Gastrocnemius medialis (tissue), 4 donors: ENCODE measurements around the gene GOSR2. TPM values are rescaled to one million over a fixed set of nuclear protein-coding genes. Genes with fewer than 3 reads are reported as not detected.

Experiments
- ATAC-seq, 2 donors: fragments of 150-250 bp; one replicate each; pipeline ENCODE4 v1.9.1; 2016
- DNase-seq, 2 donors: peaks; one replicate each; pipeline ENCODE4 v3.0.0-alpha.2; 2019
- H3K27ac ChIP-seq, 4 donors: fragments of 200-600 bp; sonication (generic); 1 replicate in 1 of 4; 2 replicates in 3 of 4; pipeline ENCODE4 v1.5.1; 2016 to 2018; ENCODE audit warnings: mild to moderate bottlenecking in 2 of 4, moderate library complexity in 1 of 4
- H3K27me3 ChIP-seq, 3 donors: fragments of 200-600 bp; sonication (generic) in 2 of 3; 1 replicate in 1 of 3; 2 replicates in 2 of 3; pipeline versions ENCODE4 v1.5.1 to v1.6.0; 2016 to 2019; ENCODE audit warnings: mild to moderate bottlenecking in 1 of 3, moderate library complexity in 1 of 3
- H3K36me3 ChIP-seq, 2 donors: fragments of 200-600 bp; sonication (generic) in 1 of 2; one replicate each; pipeline ENCODE4 v1.5.1; 2017 to 2018
- H3K4me1 ChIP-seq, 2 donors: fragments of 200-600 bp; sonication (generic) in 1 of 2; one replicate each; pipeline ENCODE4 v1.5.1; 2016 to 2017; ENCODE audit warnings: mild to moderate bottlenecking in 2 of 2
- H3K4me3 ChIP-seq, 4 donors: fragments of 200-600 bp; sonication (generic) in 3 of 4; 1 replicate in 1 of 4; 2 replicates in 3 of 4; pipeline ENCODE4 v1.5.1; 2016 to 2019; ENCODE audit warnings: mild to moderate bottlenecking in 2 of 4
- H3K9me3 ChIP-seq, 3 donors: fragments of 200-600 bp; sonication (generic) in 2 of 3; 1 replicate in 1 of 3; 2 replicates in 2 of 3; pipeline ENCODE4 v1.5.1; 2016 to 2019
- POLR2A ChIP-seq, 2 donors: fragments of 450-650 bp; IDR thresholded peaks; one replicate each; pipeline ENCODE4 v1.6.1; 2017; ENCODE audit warnings: antibody characterized with exemption in 2 of 2, mild to moderate bottlenecking in 2 of 2, moderate library complexity in 2 of 2
- in situ Hi-C, 4 donors: fragments of 200-750 bp; cut with MboI; loops; one replicate each; pipeline versions ENCODE4 v1.15.0 to v1.8.0; 2017; ENCODE audit warnings: low sequenced_read_pairs in 4 of 4
- intact Hi-C: fragments of 100-400 bp; cut with DNase I; formaldehyde crosslinking; loops from one replicate; pipeline ENCODE4 v1.15.1; 2023; ENCODE audit warnings: low total_unique reads
- total RNA-seq, 4 donors: library from RNA; depleted of rRNA; stranded (reverse); fragments of >200 nt; gene quantifications; one replicate each; pipeline versions ENCODE4 v1.1.0 to v1.2.3, GENCODE V29; 2016
- TF ChIP-seq, protein P1 (sequence below), 5 experiments: fragments of 450-650 bp in 3 of 5; fragments of 200-600 bp in 2 of 5; sonication (generic) in 2 of 5; IDR thresholded peaks in 4 of 5; conservative IDR thresholded peaks in 1 of 5; 1 replicate in 4 of 5; 2 replicates in 1 of 5; pipeline ENCODE4 v1.5.1; 2016 to 2019; ENCODE audit warnings: antibody characterized with exemption in 5 of 5, mild to moderate bottlenecking in 3 of 5, moderate library complexity in 3 of 5

GOSR2 gene
- total RNA-seq, 4 donors from 2014 or later, result 25.3 to 32.9 (median 31.6) TPM

GRCh38 chr17:46929413-46929812 is 6.5 kb downstream of the GOSR2 start:
- in situ Hi-C loops (loop anchor here in 1 of 4 donors (25.0 kb wide), 1 partner anchor 208 kb away; no protein-coding TSS in a partner anchor), intact Hi-C loops (no loop called here)
- no peak for DNase-seq
- Histone ChIP-seq H3K4me3 (no peak overlapping the region), H3K27ac (no peak overlapping the region), H3K9me3 (no peaks in the 10 kb centered on the region), H3K36me3 (peaks cover 2 to 45% of the 10 kb centered on the region in 2 donors), H3K4me1 (peaks cover 17 to 30% of the 10 kb centered on the region in 2 donors), H3K27me3 (no peaks in the 10 kb centered on the region)
- no peak for ATAC-seq
- no peak for TF ChIP-seq POLR2A (IDR thresholded peaks at IDR 0.05)
- TF ChIP-seq, protein P1, sequence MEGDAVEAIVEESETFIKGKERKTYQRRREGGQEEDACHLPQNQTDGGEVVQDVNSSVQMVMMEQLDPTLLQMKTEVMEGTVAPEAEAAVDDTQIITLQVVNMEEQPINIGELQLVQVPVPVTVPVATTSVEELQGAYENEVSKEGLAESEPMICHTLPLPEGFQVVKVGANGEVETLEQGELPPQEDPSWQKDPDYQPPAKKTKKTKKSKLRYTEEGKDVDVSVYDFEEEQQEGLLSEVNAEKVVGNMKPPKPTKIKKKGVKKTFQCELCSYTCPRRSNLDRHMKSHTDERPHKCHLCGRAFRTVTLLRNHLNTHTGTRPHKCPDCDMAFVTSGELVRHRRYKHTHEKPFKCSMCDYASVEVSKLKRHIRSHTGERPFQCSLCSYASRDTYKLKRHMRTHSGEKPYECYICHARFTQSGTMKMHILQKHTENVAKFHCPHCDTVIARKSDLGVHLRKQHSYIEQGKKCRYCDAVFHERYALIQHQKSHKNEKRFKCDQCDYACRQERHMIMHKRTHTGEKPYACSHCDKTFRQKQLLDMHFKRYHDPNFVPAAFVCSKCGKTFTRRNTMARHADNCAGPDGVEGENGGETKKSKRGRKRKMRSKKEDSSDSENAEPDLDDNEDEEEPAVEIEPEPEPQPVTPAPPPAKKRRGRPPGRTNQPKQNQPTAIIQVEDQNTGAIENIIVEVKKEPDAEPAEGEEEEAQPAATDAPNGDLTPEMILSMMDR (IDR thresholded peaks at IDR 0.05 in 4 of 5, conservative IDR thresholded peaks at IDR 0.05 in 1 of 5), result no peak

GRCh38 chr17:46930051-46930450 is 7.1 kb downstream of the GOSR2 start:
- H3K36me3 ChIP-seq, result peaks cover 2 to 51% of the 10 kb centered on the region in 2 donors
- H3K4me3 ChIP-seq, result no peak overlapping the region
- in situ Hi-C loops (loop anchor here in 1 of 4 donors (25.0 kb wide), 1 partner anchor 207 kb away; no protein-coding TSS in a partner anchor), intact Hi-C loops (no loop called here)
- DNase-seq, result no peak
- no peak for TF ChIP-seq POLR2A (IDR thresholded peaks at IDR 0.05)
- TF ChIP-seq, protein P1 (IDR thresholded peaks at IDR 0.05 in 4 of 5, conservative IDR thresholded peaks at IDR 0.05 in 1 of 5), result no peak
- no peak for ATAC-seq
- peaks cover 12 to 24% of the 10 kb centered on the region in 2 donors for H3K4me1 ChIP-seq
- no peaks in the 10 kb centered on the region for H3K9me3 ChIP-seq
- H3K27me3 ChIP-seq, result no peaks in the 10 kb centered on the region
- no peak overlapping the region for H3K27ac ChIP-seq

- in situ Hi-C loops, result loop anchor here in 1 of 4 donors (25.0 kb wide), 1 partner anchor 206 kb away; no protein-coding TSS in a partner anchor
- TF ChIP-seq, protein P1 (IDR thresholded peaks at IDR 0.05 in 4 of 5, conservative IDR thresholded peaks at IDR 0.05 in 1 of 5), result no peak
- TF ChIP-seq POLR2A (IDR thresholded peaks at IDR 0.05), result no peak
These were observed 8.6 kb downstream of the GOSR2 start for GRCh38 chr17:46931596-46931995.

DNA sequence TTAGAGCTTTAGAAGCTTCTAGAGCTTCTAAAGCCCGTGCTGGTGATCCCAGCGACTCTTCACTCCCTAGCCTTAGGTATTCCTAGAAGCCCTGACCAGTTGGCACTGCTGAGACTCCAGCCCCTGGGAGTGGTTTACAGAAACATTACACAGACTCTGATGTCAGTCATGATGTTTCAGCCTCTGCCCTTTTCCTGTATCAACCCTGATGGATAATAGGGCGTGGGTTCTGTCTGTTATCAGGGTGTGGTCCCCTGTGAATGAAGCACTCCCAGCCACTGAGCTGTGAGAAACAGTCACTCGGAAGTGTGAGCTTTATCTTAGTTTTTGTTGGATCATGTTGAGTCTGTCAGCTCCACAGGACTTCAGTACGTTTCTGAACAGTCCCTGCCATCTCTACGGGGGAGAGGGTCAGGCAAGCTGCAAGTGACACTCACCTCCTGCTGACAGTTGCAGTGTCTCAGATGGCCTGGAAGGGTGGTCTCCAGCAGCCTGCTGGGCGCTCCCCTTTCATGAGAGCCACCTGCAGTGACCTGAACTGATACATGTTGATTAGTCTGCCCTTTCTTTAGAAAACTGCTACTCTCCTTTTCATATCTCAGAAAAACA is 12.8 kb downstream of the GOSR2 start:
- Histone ChIP-seq H3K4me1 (no peaks in the 10 kb centered on the region), H3K9me3 (no peaks in the 10 kb centered on the region), H3K4me3 (no peak overlapping the region), H3K27me3 (no peaks in the 10 kb centered on the region), H3K36me3 (peaks cover 7 to 97% of the 10 kb centered on the region in 2 donors), H3K27ac (no peak overlapping the region)
- DNase-seq (no peak), ATAC-seq (no peak)
- in situ Hi-C loops (loop anchor here in 2 of 4 donors (5.0 to 25.0 kb wide), 2 partner anchors 67 to 202 kb away; no protein-coding TSS in a partner anchor), intact Hi-C loops (no loop called here)
- TF ChIP-seq, protein P1 (IDR thresholded peaks at IDR 0.05 in 4 of 5, conservative IDR thresholded peaks at IDR 0.05 in 1 of 5), result no peak
- no peak for TF ChIP-seq POLR2A (IDR thresholded peaks at IDR 0.05)

More at GRCh38 chr17:46931596-46931995, 8.6 kb downstream of the GOSR2 start:
- Histone ChIP-seq H3K4me1 (peaks cover 3 to 16% of the 10 kb centered on the region in 2 donors), H3K27ac (no peak overlapping the region), H3K9me3 (no peaks in the 10 kb centered on the region), H3K36me3 (peaks cover 4 to 66% of the 10 kb centered on the region in 2 donors), H3K4me3 (no peak overlapping the region), H3K27me3 (no peaks in the 10 kb centered on the region)
- no peak for ATAC-seq
- intact Hi-C loops, result no loop called here
- no peak for DNase-seq
